ENCODE results near the gene NUP153. TPM values are rescaled to one million over a fixed set of nuclear protein-coding genes. Genes with fewer than 3 reads are reported as not detected.
"Not testable (repeated sequence)": the region's sequence is repeated elsewhere in the genome, so short reads cannot be mapped to it uniquely, and the experiment has no call there.

Gene NUP153
- total RNA-seq, 1 donor from 2014 or later, result 23.5 TPM

- no peak for ATAC-seq
- DNase-seq (ENCODE audit: missing footprints), result no peak
- intact Hi-C loops (cut with DNase I), result no loop called here
Observed at GRCh38 chr6:17585766-17586490, 120.8 kb downstream of the NUP153 start.

- DNase-seq (ENCODE audit: missing footprints), result no peak
- intact Hi-C loops (cut with DNase I), result loop anchor here (1.0 to 5.0 kb wide), 4 partner anchors 112 to 427 kb away; no protein-coding TSS in a partner anchor
- peak; percentile 82 for ATAC-seq
Observed at GRCh38 chr6:17584241-17584803, 122.4 kb downstream of the NUP153 start.

GRCh38 chr6:17583811-17584210, 122.9 kb downstream of the NUP153 start:
- DNase-seq (ENCODE audit: missing footprints) (no peak), ATAC-seq (peak; percentile 21)
- intact Hi-C loops (cut with DNase I), result loop anchor here (1.0 to 5.0 kb wide), 4 partner anchors 112 to 427 kb away; no protein-coding TSS in a partner anchor

- intact Hi-C loops (cut with DNase I), result loop anchor here (5.0 kb wide), 2 partner anchors 109 to 294 kb away; no protein-coding TSS in a partner anchor
- not testable (repeated sequence) for ATAC-seq; DNase-seq (ENCODE audit: missing footprints)
Observed at GRCh38 chr6:17581282-17581681, 125.4 kb downstream of the NUP153 start.

GRCh38 chr6:17580518-17581048, 126.1 kb downstream of the NUP153 start:
- ATAC-seq (peak; percentile 80), DNase-seq (ENCODE audit: missing footprints) (peak; percentile 77)
- intact Hi-C loops (cut with DNase I), result loop anchor here (5.0 kb wide), 2 partner anchors 108 to 293 kb away; no protein-coding TSS in a partner anchor

GRCh38 chr6:17577059-17577458, 129.7 kb downstream of the NUP153 start:
- DNase-seq (ENCODE audit: missing footprints), result no peak
- intact Hi-C loops (cut with DNase I), result no loop called here
- no peak for ATAC-seq

GRCh38 chr6:17574866-17575560, 131.7 kb downstream of the NUP153 start:
- no peak for ATAC-seq
- DNase-seq (ENCODE audit: missing footprints), result no peak
- intact Hi-C loops (cut with DNase I), result no loop called here

- no peak for DNase-seq (ENCODE audit: missing footprints)
- ATAC-seq, result no peak
- intact Hi-C loops (cut with DNase I), result no loop called here
Observed at GRCh38 chr6:17565399-17565798, 141.3 kb downstream of the NUP153 start.

Other genes starting within 250 kb of the NUP153 start
- gene FAM8A1, start 106.6 kb downstream of the NUP153 start, total RNA-seq, result 16.6 TPM

Data from Right ventricle myocardium inferior (tissue), 1 donor.